Fibroblast of lung (primary cell): ENCODE measurements around the gene BRCA2. TPM values are rescaled to one million over a fixed set of nuclear protein-coding genes. Genes with fewer than 3 reads are reported as not detected.

ENCODE experiments used
- DNase-seq, 2 donors: peaks; one replicate each; pipeline versions ENCODE4 v3.0.0 to v3.0.0-alpha.2; 2010; ENCODE audit warnings: low read depth in 2 of 2
- H2AFZ ChIP-seq: 2 replicates; pipeline ENCODE4 v1.5.1; 2012; ENCODE audit warnings: low read length, control low read depth, inconsistent platforms
- H3K27ac ChIP-seq: 2 replicates; pipeline ENCODE4 v1.5.1; 2011; ENCODE audit warnings: low read length, control low read depth; ENCODE audit not compliant: insufficient read depth
- H3K27me3 ChIP-seq: 2 replicates; pipeline ENCODE4 v1.5.1; 2011; ENCODE audit warnings: mild to moderate bottlenecking, low read length; ENCODE audit not compliant: control insufficient read depth, insufficient read depth
- H3K36me3 ChIP-seq: 2 replicates; pipeline ENCODE4 v1.5.1; 2011; ENCODE audit warnings: low read length; ENCODE audit not compliant: control insufficient read depth, insufficient read depth
- H3K4me1 ChIP-seq: 2 replicates; pipeline ENCODE4 v1.5.1; 2011; ENCODE audit warnings: low read length; ENCODE audit not compliant: control insufficient read depth, insufficient read depth; ENCODE audit errors: extremely low read depth
- H3K4me2 ChIP-seq: 2 replicates; pipeline ENCODE4 v1.5.1; 2011; ENCODE audit warnings: low read length, control low read depth; ENCODE audit not compliant: insufficient read depth; ENCODE audit errors: extremely low read depth
- H3K4me3 ChIP-seq, 4 experiments: fragments of 200-600 bp in 1 of 4; sonication (generic) in 1 of 4; replicated peaks in 1 of 4; 2 replicates each; pipeline ENCODE4 v1.5.1; 2011 to 2016; ENCODE audit warnings: low read length in 4 of 4, low read depth in 3 of 4, mild to moderate bottlenecking in 3 of 4, control low read depth in 2 of 4, inconsistent platforms in 1 of 4, mixed read lengths in 1 of 4; ENCODE audit not compliant: insufficient read depth in 1 of 4; ENCODE audit errors: control extremely low read depth in 1 of 4
- H3K79me2 ChIP-seq: 2 replicates; pipeline ENCODE4 v1.5.1; 2012; ENCODE audit warnings: mild to moderate bottlenecking, low read length, inconsistent platforms; ENCODE audit not compliant: control insufficient read depth, insufficient read depth
- H3K9ac ChIP-seq: 2 replicates; pipeline ENCODE4 v1.5.1; 2011; ENCODE audit warnings: mild to moderate bottlenecking, low read length, control low read depth; ENCODE audit not compliant: insufficient read depth
- H3K9me3 ChIP-seq: 2 replicates; pipeline ENCODE4 v1.5.1; 2012; ENCODE audit warnings: low read depth, low read length; ENCODE audit not compliant: control insufficient read depth, insufficient read depth
- H4K20me1 ChIP-seq: 2 replicates; pipeline ENCODE4 v1.5.1; 2011; ENCODE audit warnings: low read length; ENCODE audit not compliant: control insufficient read depth, insufficient read depth; ENCODE audit errors: extremely low read depth
- CTCF ChIP-seq, 2 donors: IDR thresholded peaks in 1 of 2; conservative IDR thresholded peaks in 1 of 2; 1 replicate in 1 of 2; 2 replicates in 1 of 2; pipeline ENCODE4 v1.5.1; 2011 to 2012; ENCODE audit warnings: low read length in 2 of 2, control low read depth in 1 of 2, inconsistent platforms in 1 of 2, low read depth in 1 of 2, mild to moderate bottlenecking in 1 of 2
- EZH2 ChIP-seq: IDR thresholded peaks from 2 replicates; pipeline ENCODE4 v1.5.1; 2012; ENCODE audit warnings: low read length, control low read depth, mild to moderate bottlenecking; ENCODE audit errors: missing control alignments
- polyA plus RNA-seq, 2 donors: library from polyadenylated mRNA; depleted of rRNA in 1 of 2; stranded (reverse) in 1 of 2; unstranded in 1 of 2; fragments of >200 nt; gene quantifications; 2 replicates each; pipeline ENCODE4 v1.2.1, GENCODE V29; 2011 to 2012; ENCODE audit warnings: missing spikeins in 1 of 2
- total RNA-seq: library from RNA; depleted of rRNA; stranded (reverse); fragments of >200 nt; gene quantifications from 2 replicates; pipeline ENCODE4 v1.2.1, GENCODE V29; 2014

BRCA2 gene
- total and polyA plus RNA-seq, 2 donors (not counting 1 experiment from before 2014, with no cell fraction given) = 2.0 to 4.5 TPM

GRCh38 chr13:32446220-32446619 lies 130.9 kb downstream of the BRCA2 start:
- H3K79me2 ChIP-seq = no peaks in the 10 kb centered on the region
- no peak for DNase-seq
- H3K27ac ChIP-seq = no peak overlapping the region
- H3K4me2 ChIP-seq = no peak overlapping the region
- no peak overlapping the region for H3K4me3 ChIP-seq
- no peak for TF ChIP-seq EZH2
- no peak for TF ChIP-seq CTCF (conservative IDR thresholded peaks at IDR 0.05 in 1 of 2, IDR thresholded peaks at IDR 0.05 in 1 of 2; ENCODE audit: low read depth in 1 of 2, low read length in 2 of 2)
- H3K4me1 ChIP-seq = no peaks in the 10 kb centered on the region
- no peaks in the 10 kb centered on the region for H4K20me1 ChIP-seq
- H3K9ac ChIP-seq = no peak overlapping the region
- H3K36me3 ChIP-seq = no peaks in the 10 kb centered on the region
- H3K9me3 ChIP-seq = no peaks in the 10 kb centered on the region
- no peaks in the 10 kb centered on the region for H3K27me3 ChIP-seq
- H2AFZ ChIP-seq = no peak overlapping the region

GRCh38 chr13:32446773-32447465 lies 131.6 kb downstream of the BRCA2 start:
- no peak for DNase-seq
- no peak for TF ChIP-seq CTCF (conservative IDR thresholded peaks at IDR 0.05 in 1 of 2, IDR thresholded peaks at IDR 0.05 in 1 of 2; ENCODE audit: low read depth in 1 of 2, low read length in 2 of 2)
- TF ChIP-seq EZH2 = no peak

GRCh38 chr13:32447894-32448623 lies 132.8 kb downstream of the BRCA2 start:
- no peak overlapping the region for H3K4me2 ChIP-seq
- no peak overlapping the region for H3K9ac ChIP-seq
- TF ChIP-seq CTCF (conservative IDR thresholded peaks at IDR 0.05 in 1 of 2, IDR thresholded peaks at IDR 0.05 in 1 of 2; ENCODE audit: low read depth in 1 of 2, low read length in 2 of 2) (no peak), EZH2 (no peak)
- no peak overlapping the region for H3K4me3 ChIP-seq
- no peaks in the 10 kb centered on the region for H3K79me2 ChIP-seq
- no peak for DNase-seq
- H3K4me1 ChIP-seq = no peaks in the 10 kb centered on the region
- H3K27ac ChIP-seq = no peak overlapping the region
- no peaks in the 10 kb centered on the region for H4K20me1 ChIP-seq
- no peaks in the 10 kb centered on the region for H3K27me3 ChIP-seq
- H3K9me3 ChIP-seq = no peaks in the 10 kb centered on the region
- no peak overlapping the region for H2AFZ ChIP-seq
- H3K36me3 ChIP-seq = no peaks in the 10 kb centered on the region

More at GRCh38 chr13:32446773-32447465, 131.6 kb downstream of the BRCA2 start:
- Histone ChIP-seq H3K27me3 (no peaks in the 10 kb centered on the region), H3K9ac (no peak overlapping the region), H3K36me3 (no peaks in the 10 kb centered on the region), H3K4me2 (no peak overlapping the region), H3K9me3 (no peaks in the 10 kb centered on the region), H3K27ac (no peak overlapping the region), H2AFZ (no peak overlapping the region), H4K20me1 (no peaks in the 10 kb centered on the region), H3K4me1 (no peaks in the 10 kb centered on the region), H3K79me2 (no peaks in the 10 kb centered on the region), H3K4me3 (no peak overlapping the region)
